Upper lobe of left lung (tissue), 6 donors: ENCODE data around the gene ATAD2B. TPM values are rescaled to one million over a fixed set of nuclear protein-coding genes. Genes with fewer than 3 reads are reported as not detected.

Experiments
- ATAC-seq, 2 donors: fragments of 200-7000 bp; cut with Tn5 transposase; one replicate each; pipeline ENCODE4 v1.9.1; 2022; ENCODE audit warnings: mild to moderate bottlenecking in 2 of 2, moderate library complexity in 2 of 2; ENCODE audit not compliant: low FRiP score in 2 of 2
- DNase-seq, 2 donors: peaks; one replicate each; pipeline ENCODE4 v3.0.0-alpha.2; 2019 to 2020
- H3K27ac ChIP-seq, 4 donors: fragments of 200-600 bp; sonication (generic); one replicate each; pipeline ENCODE4 v1.5.1; 2016 to 2019
- H3K27me3 ChIP-seq, 4 donors: fragments of 200-600 bp; sonication (generic); one replicate each; pipeline ENCODE4 v1.5.1; 2017 to 2019
- H3K36me3 ChIP-seq, 4 donors: fragments of 200-600 bp; sonication (generic); one replicate each; pipeline ENCODE4 v1.5.1; 2016 to 2019
- H3K4me1 ChIP-seq, 4 donors: fragments of 200-600 bp; sonication (generic); one replicate each; pipeline ENCODE4 v1.5.1; 2018 to 2019
- H3K4me3 ChIP-seq, 4 donors: fragments of 200-600 bp; sonication (generic); one replicate each; pipeline ENCODE4 v1.5.1; 2017 to 2019; ENCODE audit warnings: mild to moderate bottlenecking in 2 of 4, moderate library complexity in 1 of 4
- H3K9me3 ChIP-seq, 4 donors: fragments of 200-600 bp; sonication (generic); one replicate each; pipeline ENCODE4 v1.5.1; 2018 to 2019
- CTCF ChIP-seq, 6 experiments: fragments of 450-650 bp in 4 of 6; fragments of 200-600 bp in 2 of 6; sonication (generic) in 2 of 6; IDR thresholded peaks; one replicate each; pipeline ENCODE4 v1.5.1; 2016 to 2019; ENCODE audit warnings: antibody characterized with exemption in 6 of 6
- EP300 ChIP-seq, 4 donors: sonication (generic); formaldehyde crosslinking; IDR thresholded peaks; one replicate each; pipeline ENCODE4 v1.5.1; 2017; ENCODE audit warnings: antibody characterized with exemption in 4 of 4, control low read depth in 2 of 4
- POLR2A ChIP-seq, 4 donors: fragments of 450-650 bp; IDR thresholded peaks; one replicate each; pipeline ENCODE4 v1.5.1; 2016 to 2017; ENCODE audit warnings: antibody characterized with exemption in 4 of 4, mild to moderate bottlenecking in 2 of 4
- POLR2AphosphoS5 ChIP-seq, 2 donors: sonication (generic); formaldehyde crosslinking; IDR thresholded peaks; one replicate each; pipeline ENCODE4 v1.5.1; 2017; ENCODE audit warnings: antibody characterized with exemption in 2 of 2
- WGBS, 2 donors: methylation state at CpG; one replicate each; pipeline ENCODE4 v1.1.5; 2017 to 2018; 5-methylcytosine and 5-hydroxymethylcytosine counted together
- total RNA-seq, 6 donors: library from RNA; depleted of rRNA in 4 of 6; stranded (reverse); fragments of >200 nt in 4 of 6; gene quantifications; one replicate each; pipeline versions ENCODE4 v1.1.0 to v1.2.1, GENCODE V29; 2016 to 2021
- donor health status: DM: no; HTN: no; CAD: no; lungs with moderate emphysema.
- donor health status: DM: no; HTN: yes; CAD: no; lungs with severe emphysema.

The ATAD2B gene
- total RNA-seq, 6 donors from 2014 or later: 17.8 to 51.3 (median 25.3) TPM

DNA sequence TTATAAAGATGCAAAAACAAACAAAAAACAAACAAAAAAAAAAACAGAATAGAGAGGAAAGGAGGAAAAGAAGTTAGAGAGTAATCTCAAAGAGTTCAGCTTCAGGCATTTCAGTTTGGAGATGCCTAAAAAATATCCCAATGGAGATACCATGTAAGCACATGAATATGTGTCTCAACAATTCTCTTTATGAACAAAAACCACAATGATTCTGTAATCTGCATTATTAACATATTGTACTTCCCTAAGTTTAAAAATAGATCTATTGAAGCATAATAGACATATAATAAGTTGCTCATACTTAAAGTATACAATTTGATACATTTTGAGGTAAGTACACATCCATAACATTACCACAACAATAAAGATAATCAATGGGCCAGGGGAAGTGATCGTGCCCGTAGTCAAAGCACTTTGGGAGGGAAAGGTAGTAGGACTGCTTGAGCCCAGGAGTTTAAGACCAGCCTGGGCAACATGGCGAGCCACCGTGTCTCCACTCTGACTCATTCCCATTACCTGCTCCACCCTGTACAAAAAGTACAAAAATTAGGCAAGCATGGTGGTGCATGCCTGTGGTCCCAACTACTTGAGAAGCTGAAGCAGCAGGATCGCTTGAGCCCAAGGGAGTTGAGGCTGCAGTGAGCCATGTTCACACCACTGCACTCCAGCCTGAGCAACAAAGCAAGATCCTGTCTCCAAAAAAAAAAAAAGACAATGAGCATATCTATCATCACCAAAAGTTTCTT is 158.9 kb downstream of the ATAD2B start:
- 81 to 90% methylated on average over 5 of the region's 5 CpGs for whole genome bisulfite sequencing, 2 donors
- H3K27me3 ChIP-seq: no peaks in the 10 kb centered on the region
- no peak for ATAC-seq

DNA sequence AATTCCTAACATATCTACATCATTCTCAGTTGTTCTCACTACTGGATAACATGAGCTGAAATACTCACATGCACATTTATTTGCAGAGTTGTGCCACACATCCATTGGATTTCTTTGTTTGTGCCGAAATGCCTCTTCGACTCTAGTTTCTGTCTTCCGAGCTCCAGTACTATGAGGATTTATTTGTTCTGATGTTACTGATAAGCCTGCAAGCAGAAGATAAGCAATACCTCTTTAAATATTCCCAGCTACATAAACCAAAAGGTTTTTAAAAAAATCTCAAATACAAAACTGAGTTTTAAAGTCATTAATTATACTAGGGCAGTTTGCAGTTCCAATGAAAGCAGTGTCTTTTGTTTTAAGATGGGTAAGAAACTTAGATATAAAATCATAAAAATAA is 164.8 kb downstream of the ATAD2B start:
- no peaks in the 10 kb centered on the region for H3K9me3 ChIP-seq
- WGBS, 2 donors: 40 to 47% methylated on average over 3 of the region's 3 CpGs
- H3K36me3 ChIP-seq: peaks cover 0 to 29% (median under 1%) of the 10 kb centered on the region in 4 donors
- H3K27ac ChIP-seq: peak overlapping the region in 1 of 4 donors; percentile 57
- TF ChIP-seq EP300 (IDR thresholded peaks at IDR 0.05): no peak
- no peak for TF ChIP-seq POLR2A (IDR thresholded peaks at IDR 0.05)
- no peak for TF ChIP-seq POLR2AphosphoS5 (IDR thresholded peaks at IDR 0.05)
- no peak for TF ChIP-seq CTCF (IDR thresholded peaks at IDR 0.05)
- peaks cover 0 to 28% (median 15%) of the 10 kb centered on the region in 4 donors for H3K4me1 ChIP-seq
- no peak overlapping the region for H3K4me3 ChIP-seq
- ATAC-seq: no peak
- no peak for DNase-seq
- no peaks in the 10 kb centered on the region for H3K27me3 ChIP-seq

More for the DNA sequence above, 158.9 kb downstream of the ATAD2B start:
- TF ChIP-seq EP300 (IDR thresholded peaks at IDR 0.05): no peak
- no peak for TF ChIP-seq CTCF (IDR thresholded peaks at IDR 0.05)
- no peak for TF ChIP-seq POLR2A (IDR thresholded peaks at IDR 0.05)
- no peak for TF ChIP-seq POLR2AphosphoS5 (IDR thresholded peaks at IDR 0.05)
- H3K4me1 ChIP-seq: no peaks in the 10 kb centered on the region
- H3K27ac ChIP-seq: no peak overlapping the region
- no peaks in the 10 kb centered on the region for H3K9me3 ChIP-seq
- peaks cover 0 to 22% (median 0%) of the 10 kb centered on the region in 4 donors for H3K36me3 ChIP-seq
- no peak for DNase-seq
- H3K4me3 ChIP-seq: no peak overlapping the region

DNA sequence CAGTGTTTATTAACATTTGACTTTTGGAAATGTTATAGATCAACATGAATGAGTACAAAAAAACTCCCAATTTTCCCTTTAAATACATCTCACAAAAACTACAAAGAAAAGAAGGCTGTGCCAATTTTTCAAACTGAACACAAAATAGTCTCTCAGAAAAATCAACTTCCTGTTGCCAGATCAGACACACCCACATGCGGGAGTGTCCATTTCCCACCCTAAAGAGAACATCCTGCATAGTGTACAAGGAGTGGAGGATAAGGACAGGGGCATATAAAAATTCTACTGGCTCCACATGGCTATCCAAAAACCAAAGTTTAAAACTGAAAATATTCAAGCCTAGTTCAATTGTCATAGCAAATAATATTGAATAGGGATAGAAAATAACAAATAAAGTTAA is 165.3 kb downstream of the ATAD2B start:
- Histone ChIP-seq H3K27ac (peak overlapping the region in 2 of 4 donors; percentile 3 to 42), H3K9me3 (no peaks in the 10 kb centered on the region), H3K4me1 (peaks cover 0 to 31% (median 16%) of the 10 kb centered on the region in 4 donors), H3K36me3 (peaks cover 0 to 34% (median 2%) of the 10 kb centered on the region in 4 donors), H3K27me3 (no peaks in the 10 kb centered on the region), H3K4me3 (no peak overlapping the region)
- ATAC-seq (no peak), DNase-seq (no peak)
- no peak for TF ChIP-seq POLR2A (IDR thresholded peaks at IDR 0.05)
- TF ChIP-seq EP300 (IDR thresholded peaks at IDR 0.05): no peak
- TF ChIP-seq CTCF (IDR thresholded peaks at IDR 0.05): no peak
- 18 to 32% methylated on average over 1 of the region's 1 CpG for WGBS, 2 donors

GRCh38 chr2:23760736-23761135 is 166.2 kb downstream of the ATAD2B start:
- 47 to 55% methylated on average over 4 of the region's 4 CpGs for WGBS, 2 donors

More at GRCh38 chr2:23760736-23761135, 166.2 kb downstream of the ATAD2B start:
- no peak overlapping the region for H3K4me3 ChIP-seq
- H3K27me3 ChIP-seq: no peaks in the 10 kb centered on the region
- no peaks in the 10 kb centered on the region for H3K9me3 ChIP-seq
- H3K4me1 ChIP-seq: peaks cover 0 to 31% (median 16%) of the 10 kb centered on the region in 4 donors
- DNase-seq (no peak), ATAC-seq (no peak)
- TF ChIP-seq POLR2A (IDR thresholded peaks at IDR 0.05): no peak
- TF ChIP-seq POLR2AphosphoS5 (IDR thresholded peaks at IDR 0.05): no peak
- TF ChIP-seq CTCF (IDR thresholded peaks at IDR 0.05): peak in 3 of 6 experiments; percentile 20 to 29 (median 28)
- H3K27ac ChIP-seq: peak overlapping the region in 2 of 4 donors; percentile 3 to 42
- peaks cover 0 to 35% (median 2%) of the 10 kb centered on the region in 4 donors for H3K36me3 ChIP-seq
